ENCODE measurements around the gene DOCK3. TPM values are rescaled to one million over a fixed set of nuclear protein-coding genes. Genes with fewer than 3 reads are reported as not detected.

Gene DOCK3
- total RNA-seq, 1 experiment from 2014 or later: 8.3 TPM

DNA sequence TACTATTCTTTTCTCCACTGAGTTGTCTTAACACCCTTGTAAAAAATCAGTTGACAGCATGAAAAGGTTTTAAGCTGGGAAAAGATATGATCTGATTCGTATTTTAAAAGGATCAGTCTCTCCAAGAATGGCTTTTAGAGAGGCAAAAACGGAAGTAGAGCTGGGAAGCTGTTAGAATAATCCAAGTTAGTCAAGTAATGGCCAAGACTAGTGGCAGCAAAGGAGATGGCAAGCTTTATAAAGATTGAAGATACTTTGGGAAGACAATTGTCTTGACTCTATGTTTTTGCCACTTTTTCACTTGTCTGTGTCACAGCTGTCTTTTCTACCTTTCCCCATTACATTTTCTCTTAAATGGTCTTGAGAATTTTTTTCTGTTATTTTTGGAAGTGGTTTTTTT, 466.8 kb downstream of the DOCK3 start:
- H3T11ph ChIP-seq (ENCODE audit: low read length): no peak overlapping the region
- no peaks in the 10 kb centered on the region for H3K36me3 Mint-ChIP-seq (ENCODE audit: insufficient read depth in 1 of 3, low read depth in 3 of 3)
- H2AK5ac ChIP-seq (ENCODE audit: insufficient read length, low read length): no peak overlapping the region
- H2BK120ac ChIP-seq (ENCODE audit: low read depth, low read length, poor library complexity, severe bottlenecking): no peak overlapping the region
- H3K14ac ChIP-seq (ENCODE audit: insufficient read depth, low read length): no peak overlapping the region
- H3K56ac ChIP-seq (ENCODE audit: insufficient read length, low read depth, low read length): no peak overlapping the region
- H3K4me1 Mint-ChIP-seq: 0 out of 4 replicates have a peak, but pooled peaks cover 0 to 2% of the 10 kb centered on the region in 2 experiments
- H4K5ac ChIP-seq (ENCODE audit: insufficient read length, low read depth, low read length): no peak overlapping the region
- no peak overlapping the region for H3K18ac ChIP-seq (ENCODE audit: insufficient read length, low read depth, low read length)
- TF ChIP-seq, protein P1, sequence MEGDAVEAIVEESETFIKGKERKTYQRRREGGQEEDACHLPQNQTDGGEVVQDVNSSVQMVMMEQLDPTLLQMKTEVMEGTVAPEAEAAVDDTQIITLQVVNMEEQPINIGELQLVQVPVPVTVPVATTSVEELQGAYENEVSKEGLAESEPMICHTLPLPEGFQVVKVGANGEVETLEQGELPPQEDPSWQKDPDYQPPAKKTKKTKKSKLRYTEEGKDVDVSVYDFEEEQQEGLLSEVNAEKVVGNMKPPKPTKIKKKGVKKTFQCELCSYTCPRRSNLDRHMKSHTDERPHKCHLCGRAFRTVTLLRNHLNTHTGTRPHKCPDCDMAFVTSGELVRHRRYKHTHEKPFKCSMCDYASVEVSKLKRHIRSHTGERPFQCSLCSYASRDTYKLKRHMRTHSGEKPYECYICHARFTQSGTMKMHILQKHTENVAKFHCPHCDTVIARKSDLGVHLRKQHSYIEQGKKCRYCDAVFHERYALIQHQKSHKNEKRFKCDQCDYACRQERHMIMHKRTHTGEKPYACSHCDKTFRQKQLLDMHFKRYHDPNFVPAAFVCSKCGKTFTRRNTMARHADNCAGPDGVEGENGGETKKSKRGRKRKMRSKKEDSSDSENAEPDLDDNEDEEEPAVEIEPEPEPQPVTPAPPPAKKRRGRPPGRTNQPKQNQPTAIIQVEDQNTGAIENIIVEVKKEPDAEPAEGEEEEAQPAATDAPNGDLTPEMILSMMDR (conservative IDR thresholded peaks at IDR 0.05): peak; percentile 52
- DNase-seq: no peak
- H3K4ac ChIP-seq (ENCODE audit: low read depth, low read length): no peak overlapping the region
- H3K9ac ChIP-seq (ENCODE audit: extremely low read depth, insufficient read length, low read length): no peak overlapping the region
- no peak overlapping the region for H2BK5ac ChIP-seq (ENCODE audit: insufficient read length, low read length)
- H2AFZ ChIP-seq (ENCODE audit: low read length): no peak overlapping the region
- H3K9me3 Mint-ChIP-seq: no peaks in the 10 kb centered on the region
- H2BK12ac ChIP-seq (ENCODE audit: insufficient read length, low read depth, low read length): no peak overlapping the region
- H3K27ac Mint-ChIP-seq: no peak overlapping the region
- H3K79me1 ChIP-seq (ENCODE audit: insufficient read depth, low read depth, low read length, poor library complexity, severe bottlenecking): no peaks in the 10 kb centered on the region
- H3K79me2 ChIP-seq (ENCODE audit: insufficient read depth, low read length): no peaks in the 10 kb centered on the region
- H3K27me3 Mint-ChIP-seq (ENCODE audit: low read depth): no peaks in the 10 kb centered on the region
- H3K23me2 ChIP-seq (ENCODE audit: insufficient read length, low read depth, low read length, poor library complexity, severe bottlenecking): no peaks in the 10 kb centered on the region
- no peak overlapping the region for H3K4me2 ChIP-seq (ENCODE audit: insufficient read depth, insufficient read length, low read length)
- H3K27me3 ChIP-seq (ENCODE audit: insufficient read depth, low read length): no peaks in the 10 kb centered on the region
- no peak overlapping the region for H3K27ac ChIP-seq (ENCODE audit: insufficient read length, low read depth, low read length)
- H2BK20ac ChIP-seq (ENCODE audit: low read depth, low read length, poor library complexity, severe bottlenecking): no peak overlapping the region
- no peaks in the 10 kb centered on the region for H4K20me1 ChIP-seq (ENCODE audit: control insufficient read depth, insufficient read depth, insufficient read length)
- whole genome bisulfite sequencing (ENCODE audit: extremely low coverage, insufficient read length, low lambda C conversion rate): no CpG with 5 or more reads among the region's 2 CpGs
- H4K91ac ChIP-seq (ENCODE audit: insufficient read length, low read depth, low read length): no peak overlapping the region
- H3K23ac ChIP-seq (ENCODE audit: insufficient read length, low read depth, low read length): no peak overlapping the region
- H3K4me3 Mint-ChIP-seq: no peak overlapping the region
- H3K4me1 ChIP-seq (ENCODE audit: insufficient read depth, low read length): no peaks in the 10 kb centered on the region
- no peak overlapping the region for H4K8ac ChIP-seq (replicated peaks; ENCODE audit: insufficient read length, low read depth, low read length)
- no peak overlapping the region for H2BK15ac ChIP-seq (ENCODE audit: low read depth, low read length)
- no peaks in the 10 kb centered on the region for H3K9me3 ChIP-seq (ENCODE audit: control insufficient read depth, low read depth, low read length)

All from H9 (cell line).